Ishikawa (cell line): ENCODE measurements around the gene LY6G5C.

Experiments
- CEBPB ChIP-seq: IDR thresholded peaks from 2 replicates; pipeline ENCODE4 v1.6.1; 2012
- CREB1 ChIP-seq: IDR thresholded peaks from 2 replicates; pipeline ENCODE4 v1.6.1; 2012; ENCODE audit warnings: low read depth
- EGR1 ChIP-seq: IDR thresholded peaks from 2 replicates; pipeline ENCODE4 v1.6.1; 2012
- EP300 ChIP-seq: IDR thresholded peaks from 2 replicates; pipeline ENCODE4 v1.6.1; 2012; ENCODE audit warnings: borderline replicate concordance
- FOXM1 ChIP-seq: IDR thresholded peaks from 2 replicates; pipeline ENCODE4 v1.6.1; 2012; ENCODE audit warnings: low read depth, borderline replicate concordance
- NFIC ChIP-seq: IDR thresholded peaks from 2 replicates; pipeline ENCODE4 v1.6.1; 2012
- RAD21 ChIP-seq: IDR thresholded peaks from 2 replicates; pipeline ENCODE4 v1.6.1; 2012; ENCODE audit warnings: low read depth
- TAF1 ChIP-seq: IDR thresholded peaks from 2 replicates; pipeline ENCODE4 v1.6.1; 2012; ENCODE audit warnings: low read depth, mild to moderate bottlenecking
- TCF12 ChIP-seq: IDR thresholded peaks from 2 replicates; pipeline ENCODE4 v1.6.1; 2012; ENCODE audit warnings: low read depth
- TEAD4 ChIP-seq: IDR thresholded peaks from 2 replicates; pipeline ENCODE4 v1.6.1; 2012
- YY1 ChIP-seq: IDR thresholded peaks from 2 replicates; pipeline ENCODE4 v1.6.1; 2012; ENCODE audit warnings: low read depth
- ZBTB7A ChIP-seq: IDR thresholded peaks from 2 replicates; pipeline ENCODE4 v1.6.1; 2012; ENCODE audit warnings: low read depth
- TF ChIP-seq, protein P1 (sequence below): IDR thresholded peaks from 2 replicates; pipeline ENCODE4 v1.6.1; 2012
- TF ChIP-seq, protein P2 (sequence below): IDR thresholded peaks from 2 replicates; pipeline ENCODE4 v1.6.1; 2012
- TF ChIP-seq, protein P3 (sequence below): IDR thresholded peaks from 2 replicates; pipeline ENCODE4 v1.6.1; 2012; ENCODE audit warnings: low read depth, mild to moderate bottlenecking

LY6G5C gene

DNA sequence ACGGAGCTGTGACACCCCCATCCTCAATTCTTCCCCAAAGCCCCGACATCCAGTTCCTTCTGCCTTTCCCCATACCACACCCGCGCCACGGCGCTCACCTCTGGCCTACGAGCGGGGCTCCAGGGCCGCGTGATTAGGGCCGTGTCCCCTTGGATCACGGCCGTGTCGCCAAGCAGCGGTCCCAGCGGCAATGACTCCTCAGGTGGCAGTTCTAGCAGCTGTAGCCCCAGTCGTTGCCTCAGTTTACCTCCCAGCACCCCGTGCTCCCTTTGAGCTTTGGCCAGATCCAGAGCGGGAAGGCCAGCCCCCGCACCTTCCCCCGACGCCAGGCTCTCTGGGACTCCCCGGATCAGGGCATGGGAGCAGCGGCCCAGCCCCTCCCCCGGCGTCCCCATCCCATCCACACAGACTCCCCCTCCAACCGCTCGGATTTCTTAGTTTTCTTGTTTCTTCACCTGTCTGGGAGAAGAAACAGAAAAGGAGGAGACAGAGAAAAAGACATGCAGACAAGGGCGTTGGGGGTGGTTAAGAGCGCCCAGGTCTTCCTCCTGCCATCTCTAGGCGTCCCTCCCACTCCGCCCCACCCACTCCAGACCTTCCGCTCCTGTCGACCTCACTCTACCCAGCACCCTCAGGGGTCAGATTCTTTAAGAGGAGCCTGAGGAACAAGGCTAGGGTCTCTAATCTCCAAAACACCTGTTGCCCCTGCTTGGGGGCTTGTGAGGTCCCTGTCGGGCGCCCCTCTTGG lies 48.1 kb upstream of the LY6G5C start, which contains the start of gene DDAH2:
DDAH2 (minus strand) TSS at position 533 of the 748 bp plus-strand sequence; CDS start at position 395, 138 bp downstream.
- TF ChIP-seq CEBPB (no peak), TCF12 (no peak), ZBTB7A (peak; percentile 93)

DNA sequence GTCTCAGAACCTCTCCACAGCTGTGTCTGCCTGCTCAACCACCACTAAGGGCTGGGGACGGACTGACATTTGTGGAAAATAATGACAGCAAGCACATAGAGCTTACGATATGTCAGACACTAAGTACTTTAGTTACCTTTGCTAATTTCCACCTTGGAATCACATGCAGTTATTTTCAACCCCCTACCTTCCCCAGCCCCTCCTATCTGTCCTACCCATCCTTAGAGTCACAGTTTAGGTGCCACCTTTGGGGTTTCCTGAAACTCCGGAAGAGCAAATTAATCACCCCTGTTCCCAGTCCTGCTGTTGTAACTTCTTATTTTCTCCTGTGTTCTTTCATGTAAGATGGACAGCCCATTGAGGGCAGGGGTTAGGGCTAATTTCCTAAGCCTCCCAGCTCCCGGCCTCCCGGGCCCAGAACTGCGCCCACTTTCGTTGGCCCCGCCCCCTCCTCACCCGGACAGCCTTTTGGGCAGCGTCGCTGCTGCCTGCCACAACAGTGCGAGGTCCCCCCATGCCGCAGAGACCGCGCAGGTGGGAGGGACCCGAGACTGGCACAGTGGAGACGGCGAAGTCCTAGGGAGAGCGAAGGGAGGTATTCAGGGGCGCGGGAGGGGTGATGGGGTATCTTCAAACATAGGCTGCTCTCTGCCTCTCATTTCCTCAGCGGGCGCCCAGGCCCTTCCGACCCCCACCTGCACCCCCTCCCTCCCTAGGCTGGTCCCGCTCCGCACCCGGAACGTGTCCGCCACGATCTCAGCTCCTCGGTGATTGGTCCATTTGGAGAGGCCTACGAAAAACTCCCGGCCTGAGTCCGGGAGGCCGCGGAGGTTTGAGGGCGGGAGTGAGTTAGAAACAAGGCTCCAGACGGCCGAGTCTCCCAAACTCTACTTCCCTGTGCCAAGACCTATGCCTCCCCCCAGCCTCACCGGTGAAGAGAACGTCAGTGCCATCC lies 47.1 kb upstream of the LY6G5C start:
- TF ChIP-seq RAD21, result no peak
- no peak for TF ChIP-seq EP300
- no peak for TF ChIP-seq CEBPB
- TF ChIP-seq NFIC, result no peak
- TF ChIP-seq TCF12, result no peak
- TF ChIP-seq, protein P1, sequence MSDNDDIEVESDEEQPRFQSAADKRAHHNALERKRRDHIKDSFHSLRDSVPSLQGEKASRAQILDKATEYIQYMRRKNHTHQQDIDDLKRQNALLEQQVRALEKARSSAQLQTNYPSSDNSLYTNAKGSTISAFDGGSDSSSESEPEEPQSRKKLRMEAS, result no peak
- TF ChIP-seq TEAD4, result no peak
- TF ChIP-seq EGR1, result no peak
- TF ChIP-seq, protein P2, sequence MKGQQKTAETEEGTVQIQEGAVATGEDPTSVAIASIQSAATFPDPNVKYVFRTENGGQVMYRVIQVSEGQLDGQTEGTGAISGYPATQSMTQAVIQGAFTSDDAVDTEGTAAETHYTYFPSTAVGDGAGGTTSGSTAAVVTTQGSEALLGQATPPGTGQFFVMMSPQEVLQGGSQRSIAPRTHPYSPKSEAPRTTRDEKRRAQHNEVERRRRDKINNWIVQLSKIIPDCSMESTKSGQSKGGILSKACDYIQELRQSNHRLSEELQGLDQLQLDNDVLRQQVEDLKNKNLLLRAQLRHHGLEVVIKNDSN, result no peak
- TF ChIP-seq TAF1, result no peak
- TF ChIP-seq, protein P3, sequence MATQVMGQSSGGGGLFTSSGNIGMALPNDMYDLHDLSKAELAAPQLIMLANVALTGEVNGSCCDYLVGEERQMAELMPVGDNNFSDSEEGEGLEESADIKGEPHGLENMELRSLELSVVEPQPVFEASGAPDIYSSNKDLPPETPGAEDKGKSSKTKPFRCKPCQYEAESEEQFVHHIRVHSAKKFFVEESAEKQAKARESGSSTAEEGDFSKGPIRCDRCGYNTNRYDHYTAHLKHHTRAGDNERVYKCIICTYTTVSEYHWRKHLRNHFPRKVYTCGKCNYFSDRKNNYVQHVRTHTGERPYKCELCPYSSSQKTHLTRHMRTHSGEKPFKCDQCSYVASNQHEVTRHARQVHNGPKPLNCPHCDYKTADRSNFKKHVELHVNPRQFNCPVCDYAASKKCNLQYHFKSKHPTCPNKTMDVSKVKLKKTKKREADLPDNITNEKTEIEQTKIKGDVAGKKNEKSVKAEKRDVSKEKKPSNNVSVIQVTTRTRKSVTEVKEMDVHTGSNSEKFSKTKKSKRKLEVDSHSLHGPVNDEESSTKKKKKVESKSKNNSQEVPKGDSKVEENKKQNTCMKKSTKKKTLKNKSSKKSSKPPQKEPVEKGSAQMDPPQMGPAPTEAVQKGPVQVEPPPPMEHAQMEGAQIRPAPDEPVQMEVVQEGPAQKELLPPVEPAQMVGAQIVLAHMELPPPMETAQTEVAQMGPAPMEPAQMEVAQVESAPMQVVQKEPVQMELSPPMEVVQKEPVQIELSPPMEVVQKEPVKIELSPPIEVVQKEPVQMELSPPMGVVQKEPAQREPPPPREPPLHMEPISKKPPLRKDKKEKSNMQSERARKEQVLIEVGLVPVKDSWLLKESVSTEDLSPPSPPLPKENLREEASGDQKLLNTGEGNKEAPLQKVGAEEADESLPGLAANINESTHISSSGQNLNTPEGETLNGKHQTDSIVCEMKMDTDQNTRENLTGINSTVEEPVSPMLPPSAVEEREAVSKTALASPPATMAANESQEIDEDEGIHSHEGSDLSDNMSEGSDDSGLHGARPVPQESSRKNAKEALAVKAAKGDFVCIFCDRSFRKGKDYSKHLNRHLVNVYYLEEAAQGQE, result no peak
- no peak for TF ChIP-seq CREB1
- TF ChIP-seq FOXM1, result no peak

DNA sequence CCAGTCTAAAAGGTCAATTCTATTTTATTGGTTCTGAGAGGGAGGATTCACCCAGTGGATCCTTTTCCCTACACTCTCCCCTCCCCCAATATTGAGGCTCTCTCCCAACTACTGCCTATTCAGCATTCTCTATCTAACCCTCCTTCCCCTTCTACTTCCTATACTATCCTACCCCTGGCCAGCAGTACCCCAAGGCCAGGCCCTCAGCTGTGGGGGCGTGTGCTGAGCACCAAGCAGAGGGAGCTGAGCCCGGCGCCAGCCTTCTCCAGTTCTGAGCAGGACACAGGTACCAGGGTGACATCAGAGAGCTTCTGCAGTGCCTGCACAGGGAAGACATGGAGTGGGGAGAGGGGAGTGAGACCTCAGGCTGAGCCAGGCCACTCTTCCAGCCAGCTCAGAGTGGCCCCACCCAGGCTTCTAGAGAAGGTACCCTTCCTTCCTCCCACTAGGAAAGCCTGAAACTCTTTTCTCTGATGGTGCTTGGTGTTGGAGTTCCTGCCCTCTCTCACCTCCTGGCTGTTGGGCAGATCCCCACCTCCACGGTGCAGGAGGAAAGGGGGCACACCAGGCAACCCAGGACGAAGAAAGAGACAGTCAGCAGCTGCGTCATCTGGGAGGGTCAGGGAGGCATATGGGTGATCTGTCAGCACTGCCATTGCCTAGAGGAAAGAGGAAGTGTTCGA lies 46.3 kb upstream of the LY6G5C start:
- TF ChIP-seq CEBPB (no peak), TEAD4 (no peak), NFIC (no peak), CREB1 (no peak), ZBTB7A (no peak), FOXM1 (no peak), TCF12 (no peak), YY1 (no peak), RAD21 (no peak), EGR1 (no peak), EP300 (no peak), TAF1 (no peak)
- TF ChIP-seq, protein P3, result no peak
- TF ChIP-seq, protein P2, result no peak
- TF ChIP-seq, protein P1, result no peak

DNA sequence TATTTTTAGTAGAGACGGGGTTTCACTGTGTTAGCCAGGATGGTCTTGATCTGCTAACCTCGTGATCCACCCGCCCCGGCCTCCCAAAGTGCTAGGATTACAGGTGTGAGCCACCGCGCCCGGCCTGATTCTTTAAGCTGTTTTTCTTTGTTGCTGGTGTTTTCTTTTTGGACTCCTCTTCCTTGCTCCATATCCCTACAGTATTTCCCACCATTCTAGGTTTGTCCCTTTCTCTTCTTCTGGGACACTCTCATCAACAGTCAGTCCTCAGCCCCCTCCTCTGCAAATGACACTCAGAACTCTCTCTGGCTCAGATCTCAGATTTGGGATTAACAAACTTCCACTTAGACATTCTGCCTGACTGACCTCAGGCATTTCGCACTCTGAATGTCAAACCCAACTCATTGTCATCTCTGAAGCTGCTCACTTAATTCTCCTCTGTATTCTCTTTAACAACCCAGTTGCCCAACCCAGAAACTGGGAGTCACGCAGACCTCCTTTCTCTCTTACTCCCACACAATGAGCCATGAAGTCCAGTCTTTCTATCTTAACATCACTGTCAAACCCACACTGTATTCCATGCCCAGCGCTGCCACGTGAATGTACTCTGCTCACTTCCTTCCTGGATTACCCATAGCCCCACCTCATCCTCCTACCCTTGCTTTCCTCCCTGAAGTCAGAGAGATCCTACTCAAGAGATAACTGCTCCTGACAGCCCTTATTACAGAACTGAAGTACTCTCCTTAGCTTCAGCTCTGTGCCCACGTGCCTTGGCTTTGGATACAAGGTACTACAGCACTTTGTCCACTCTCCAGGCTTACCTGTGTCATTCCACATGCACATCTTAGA lies 44.9 kb upstream of the LY6G5C start:
- no peak for TF ChIP-seq RAD21
- no peak for TF ChIP-seq ZBTB7A
- no peak for TF ChIP-seq CREB1
- TF ChIP-seq, protein P3, result no peak
- no peak for TF ChIP-seq CEBPB
- no peak for TF ChIP-seq TCF12
- TF ChIP-seq, protein P1, result no peak
